ENCODE measurements around the gene NRG2.

- TF ChIP-seq CTCF (conservative IDR thresholded peaks at IDR 0.05; ENCODE audit: low read depth, low read length): no peak
- TF ChIP-seq EZH2 (IDR thresholded peaks at IDR 0.05; ENCODE audit: borderline replicate concordance, low read depth, low read length, poor library complexity, severe bottlenecking): no peak
Measured at GRCh38 chr5:139878093-139878492, 165.0 kb downstream of the NRG2 start.
